Gastrocnemius medialis (tissue), 4 donors: ENCODE data around the gene FGF14. TPM values are rescaled to one million over a fixed set of nuclear protein-coding genes. Genes with fewer than 3 reads are reported as not detected.

Experiments
- ATAC-seq, 2 donors: fragments of 150-250 bp; one replicate each; pipeline ENCODE4 v1.9.1; 2016
- DNase-seq, 2 donors: peaks; one replicate each; pipeline ENCODE4 v3.0.0-alpha.2; 2019
- H3K27ac ChIP-seq, 4 donors: fragments of 200-600 bp; sonication (generic); 1 replicate in 1 of 4; 2 replicates in 3 of 4; pipeline ENCODE4 v1.5.1; 2016 to 2018; ENCODE audit warnings: mild to moderate bottlenecking in 2 of 4, moderate library complexity in 1 of 4
- H3K27me3 ChIP-seq, 3 donors: fragments of 200-600 bp; sonication (generic) in 2 of 3; 1 replicate in 1 of 3; 2 replicates in 2 of 3; pipeline versions ENCODE4 v1.5.1 to v1.6.0; 2016 to 2019; ENCODE audit warnings: mild to moderate bottlenecking in 1 of 3, moderate library complexity in 1 of 3
- H3K36me3 ChIP-seq, 2 donors: fragments of 200-600 bp; sonication (generic) in 1 of 2; one replicate each; pipeline ENCODE4 v1.5.1; 2017 to 2018
- H3K4me1 ChIP-seq, 2 donors: fragments of 200-600 bp; sonication (generic) in 1 of 2; one replicate each; pipeline ENCODE4 v1.5.1; 2016 to 2017; ENCODE audit warnings: mild to moderate bottlenecking in 2 of 2
- H3K4me3 ChIP-seq, 4 donors: fragments of 200-600 bp; sonication (generic) in 3 of 4; 1 replicate in 1 of 4; 2 replicates in 3 of 4; pipeline ENCODE4 v1.5.1; 2016 to 2019; ENCODE audit warnings: mild to moderate bottlenecking in 2 of 4
- H3K9me3 ChIP-seq, 3 donors: fragments of 200-600 bp; sonication (generic) in 2 of 3; 1 replicate in 1 of 3; 2 replicates in 2 of 3; pipeline ENCODE4 v1.5.1; 2016 to 2019
- POLR2A ChIP-seq, 2 donors: fragments of 450-650 bp; IDR thresholded peaks; one replicate each; pipeline ENCODE4 v1.6.1; 2017; ENCODE audit warnings: antibody characterized with exemption in 2 of 2, mild to moderate bottlenecking in 2 of 2, moderate library complexity in 2 of 2
- in situ Hi-C, 4 donors: fragments of 200-750 bp; cut with MboI; loops; one replicate each; pipeline versions ENCODE4 v1.15.0 to v1.8.0; 2017; ENCODE audit warnings: low sequenced_read_pairs in 4 of 4
- intact Hi-C: fragments of 100-400 bp; cut with DNase I; formaldehyde crosslinking; loops from one replicate; pipeline ENCODE4 v1.15.1; 2023; ENCODE audit warnings: low total_unique reads
- total RNA-seq, 4 donors: library from RNA; depleted of rRNA; stranded (reverse); fragments of >200 nt; gene quantifications; one replicate each; pipeline versions ENCODE4 v1.1.0 to v1.2.3, GENCODE V29; 2016
- TF ChIP-seq, protein P1 (sequence below), 5 experiments: fragments of 450-650 bp in 3 of 5; fragments of 200-600 bp in 2 of 5; sonication (generic) in 2 of 5; IDR thresholded peaks in 4 of 5; conservative IDR thresholded peaks in 1 of 5; 1 replicate in 4 of 5; 2 replicates in 1 of 5; pipeline ENCODE4 v1.5.1; 2016 to 2019; ENCODE audit warnings: antibody characterized with exemption in 5 of 5, mild to moderate bottlenecking in 3 of 5, moderate library complexity in 3 of 5

The FGF14 gene
- total RNA-seq, 4 donors from 2014 or later = 0.02 TPM; not detected in 3

DNA sequence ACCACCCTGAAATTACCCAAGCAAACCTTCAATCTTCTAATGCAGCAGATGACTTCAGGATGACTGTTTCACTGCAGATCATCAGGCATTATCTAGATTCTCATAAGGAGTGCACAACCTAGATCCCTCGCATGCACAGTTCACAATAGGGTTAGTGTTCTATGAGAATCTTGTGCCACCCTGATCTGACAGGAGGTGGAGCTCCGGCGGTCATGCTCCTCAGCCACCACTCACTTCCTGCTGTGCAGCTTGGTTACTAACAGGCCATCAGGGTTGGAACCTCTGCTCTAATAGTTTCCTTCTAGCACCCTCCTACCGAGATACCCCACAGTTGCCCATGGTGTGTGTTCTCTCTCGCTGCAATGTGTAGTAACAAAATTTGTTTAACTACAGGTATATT is 442.8 kb downstream of the FGF14 start:
- Histone ChIP-seq H3K27me3 (no peaks in the 10 kb centered on the region), H3K27ac (no peak overlapping the region), H3K4me1 (no peaks in the 10 kb centered on the region), H3K4me3 (no peak overlapping the region), H3K36me3 (no peaks in the 10 kb centered on the region), H3K9me3 (no peaks in the 10 kb centered on the region)
- intact Hi-C loops (no loop called here), in situ Hi-C loops (no loop called here)
- ATAC-seq (no peak), DNase-seq (no peak)
- no peak for TF ChIP-seq POLR2A (IDR thresholded peaks at IDR 0.05)
- TF ChIP-seq, protein P1, sequence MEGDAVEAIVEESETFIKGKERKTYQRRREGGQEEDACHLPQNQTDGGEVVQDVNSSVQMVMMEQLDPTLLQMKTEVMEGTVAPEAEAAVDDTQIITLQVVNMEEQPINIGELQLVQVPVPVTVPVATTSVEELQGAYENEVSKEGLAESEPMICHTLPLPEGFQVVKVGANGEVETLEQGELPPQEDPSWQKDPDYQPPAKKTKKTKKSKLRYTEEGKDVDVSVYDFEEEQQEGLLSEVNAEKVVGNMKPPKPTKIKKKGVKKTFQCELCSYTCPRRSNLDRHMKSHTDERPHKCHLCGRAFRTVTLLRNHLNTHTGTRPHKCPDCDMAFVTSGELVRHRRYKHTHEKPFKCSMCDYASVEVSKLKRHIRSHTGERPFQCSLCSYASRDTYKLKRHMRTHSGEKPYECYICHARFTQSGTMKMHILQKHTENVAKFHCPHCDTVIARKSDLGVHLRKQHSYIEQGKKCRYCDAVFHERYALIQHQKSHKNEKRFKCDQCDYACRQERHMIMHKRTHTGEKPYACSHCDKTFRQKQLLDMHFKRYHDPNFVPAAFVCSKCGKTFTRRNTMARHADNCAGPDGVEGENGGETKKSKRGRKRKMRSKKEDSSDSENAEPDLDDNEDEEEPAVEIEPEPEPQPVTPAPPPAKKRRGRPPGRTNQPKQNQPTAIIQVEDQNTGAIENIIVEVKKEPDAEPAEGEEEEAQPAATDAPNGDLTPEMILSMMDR (IDR thresholded peaks at IDR 0.05 in 4 of 5, conservative IDR thresholded peaks at IDR 0.05 in 1 of 5) = no peak

DNA sequence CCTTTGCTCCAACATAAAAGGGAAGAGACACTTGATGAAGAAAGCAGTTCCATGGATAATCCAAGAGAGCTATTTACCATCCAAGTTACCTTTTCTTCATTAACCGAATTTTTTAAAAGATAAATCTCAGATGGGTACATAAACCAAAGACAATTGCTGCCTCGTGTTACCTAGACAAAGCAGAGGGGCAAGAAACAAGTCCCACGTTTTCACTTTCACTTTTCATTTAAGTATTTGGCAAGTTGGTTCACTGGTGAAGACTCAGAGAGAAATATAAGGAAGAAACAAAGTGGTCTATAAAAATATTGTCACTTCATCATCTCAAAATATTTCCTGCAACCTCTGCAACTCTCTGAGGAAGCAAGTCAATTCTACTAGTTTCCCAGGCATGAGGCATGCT is 446.1 kb downstream of the FGF14 start:
- no peak for ATAC-seq

DNA sequence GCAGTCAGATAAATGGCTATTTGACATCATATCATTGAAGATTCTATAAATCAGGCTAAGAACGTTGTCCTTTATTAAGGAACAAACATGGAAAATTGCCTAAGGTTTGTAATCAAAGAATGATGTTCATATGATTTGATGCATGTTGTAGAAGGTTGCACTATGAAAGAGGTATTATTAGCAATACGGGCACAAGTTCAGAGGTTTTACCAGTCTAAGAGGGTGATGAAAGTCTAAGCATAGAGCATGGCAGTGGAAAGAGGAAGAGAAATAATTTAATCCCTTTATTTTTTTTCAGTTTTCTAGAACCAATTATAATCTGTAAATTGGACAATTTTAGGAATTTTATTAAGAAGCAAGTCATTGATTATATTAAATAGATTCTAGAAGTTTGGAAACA is 450.7 kb downstream of the FGF14 start:
- Histone ChIP-seq H3K36me3 (no peaks in the 10 kb centered on the region), H3K27ac (no peak overlapping the region), H3K9me3 (no peaks in the 10 kb centered on the region), H3K27me3 (no peaks in the 10 kb centered on the region), H3K4me1 (no peaks in the 10 kb centered on the region), H3K4me3 (no peak overlapping the region)
- ATAC-seq = no peak
- in situ Hi-C loops = no loop called here
- TF ChIP-seq, protein P1 (IDR thresholded peaks at IDR 0.05 in 4 of 5, conservative IDR thresholded peaks at IDR 0.05 in 1 of 5) = no peak
- no peak for TF ChIP-seq POLR2A (IDR thresholded peaks at IDR 0.05)
- intact Hi-C loops = no loop called here
- no peak for DNase-seq

More for the DNA sequence above, 446.1 kb downstream of the FGF14 start:
- no peak overlapping the region for H3K4me3 ChIP-seq
- TF ChIP-seq, protein P1 (IDR thresholded peaks at IDR 0.05 in 4 of 5, conservative IDR thresholded peaks at IDR 0.05 in 1 of 5) = no peak
- TF ChIP-seq POLR2A (IDR thresholded peaks at IDR 0.05) = no peak
- no peaks in the 10 kb centered on the region for H3K27me3 ChIP-seq
- H3K36me3 ChIP-seq = no peaks in the 10 kb centered on the region
- no peak for DNase-seq
- H3K4me1 ChIP-seq = no peaks in the 10 kb centered on the region
- no peak overlapping the region for H3K27ac ChIP-seq
- in situ Hi-C loops = no loop called here
- intact Hi-C loops = no loop called here
- H3K9me3 ChIP-seq = no peaks in the 10 kb centered on the region

DNA sequence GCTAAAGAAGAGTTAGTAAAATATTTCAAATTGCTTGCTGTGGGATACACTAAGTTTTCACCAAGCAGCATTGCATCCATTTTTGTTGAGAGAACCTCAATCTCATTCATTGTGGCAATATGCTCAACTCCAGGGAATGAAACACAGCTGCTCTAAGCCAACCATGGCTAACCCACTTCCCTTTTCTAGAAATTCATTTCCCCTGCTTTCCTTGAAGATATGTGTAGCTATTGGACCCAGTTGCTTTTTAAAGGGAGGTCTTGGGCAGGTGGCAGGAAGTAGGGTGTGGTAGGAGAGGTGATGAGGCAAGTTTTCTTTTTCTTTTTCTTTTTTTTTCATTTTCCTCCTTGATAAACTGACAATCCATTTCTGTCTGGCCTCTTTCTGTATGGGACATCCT is 452.2 kb downstream of the FGF14 start:
- Histone ChIP-seq H3K27me3 (no peaks in the 10 kb centered on the region), H3K9me3 (no peaks in the 10 kb centered on the region), H3K4me1 (no peaks in the 10 kb centered on the region), H3K27ac (no peak overlapping the region), H3K4me3 (no peak overlapping the region), H3K36me3 (no peaks in the 10 kb centered on the region)
- in situ Hi-C loops = loop anchor here in 2 of 4 donors (10.0 to 25.0 kb wide), 2 partner anchors 505 to 513 kb away; no protein-coding TSS in a partner anchor
- intact Hi-C loops = no loop called here
- ATAC-seq (no peak), DNase-seq (no peak)
- TF ChIP-seq, protein P1 (IDR thresholded peaks at IDR 0.05 in 4 of 5, conservative IDR thresholded peaks at IDR 0.05 in 1 of 5) = no peak
- TF ChIP-seq POLR2A (IDR thresholded peaks at IDR 0.05) = no peak

DNA sequence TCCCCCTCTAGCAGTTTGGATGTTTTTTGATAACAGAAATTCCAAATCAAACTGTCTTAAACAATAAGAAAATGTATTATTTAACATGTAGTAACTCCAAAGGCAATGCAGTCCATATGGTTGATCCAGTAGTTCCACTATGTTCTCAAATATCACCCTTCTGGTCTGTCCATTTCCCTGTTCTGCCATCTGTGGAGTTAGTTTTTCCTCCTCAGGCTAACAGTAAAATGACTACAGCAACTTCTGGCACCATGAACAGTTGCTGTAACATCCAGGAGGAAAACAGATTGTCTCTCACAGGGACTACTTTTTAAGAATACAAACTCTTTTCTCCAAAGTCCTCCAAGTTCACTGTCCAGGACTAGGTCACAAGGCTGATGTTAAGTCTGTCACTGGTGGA is 455.4 kb downstream of the FGF14 start:
- DNase-seq (no peak), ATAC-seq (no peak)
- intact Hi-C loops (no loop called here), in situ Hi-C loops (loop anchor here in 2 of 4 donors (10.0 to 25.0 kb wide), 2 partner anchors 508 to 516 kb away; no protein-coding TSS in a partner anchor)
- H3K4me1 ChIP-seq = no peaks in the 10 kb centered on the region
- TF ChIP-seq, protein P1 (IDR thresholded peaks at IDR 0.05 in 4 of 5, conservative IDR thresholded peaks at IDR 0.05 in 1 of 5) = no peak
- no peak for TF ChIP-seq POLR2A (IDR thresholded peaks at IDR 0.05)
- no peak overlapping the region for H3K27ac ChIP-seq
- no peaks in the 10 kb centered on the region for H3K36me3 ChIP-seq
- no peak overlapping the region for H3K4me3 ChIP-seq
- no peaks in the 10 kb centered on the region for H3K9me3 ChIP-seq
- no peaks in the 10 kb centered on the region for H3K27me3 ChIP-seq
